Endothelial cell of umbilical vein (primary cell): ENCODE measurements around the gene MERTK. TPM values are rescaled to one million over a fixed set of nuclear protein-coding genes. Genes with fewer than 3 reads are reported as not detected.

Source experiments
- BruUV-seq: library from RNA; stranded (reverse); fragments of 400-500 nt; replicated peaks from 2 replicates; lab custom pipeline; 2021; lab: Mats Ljungman, UMichigan
- CTCF ChIA-PET: fragments of 300-600, 350-600 bp; sonication (Branson Sonifier 250); formaldehyde crosslinking; loops from one replicate; lab custom pipeline; 2021; ENCODE audit warnings: antibody characterized with exemption, inconsistent platforms; lab: Charles Lee
- POLR2A ChIA-PET: fragments of 300-600, 350-600 bp; sonication (Branson Sonifier 250); formaldehyde crosslinking; loops from one replicate; lab custom pipeline; 2021; ENCODE audit warnings: antibody characterized with exemption, inconsistent platforms; lab: Charles Lee
- DNase-seq: peaks from one replicate; pipeline ENCODE4 v3.0.0-alpha.2; 2011; ENCODE audit warnings: low read depth, low spot score
- FAIRE-seq: peaks from 2 replicates; lab custom pipeline; 2011; peaks lifted over from hg19 to GRCh38; lab: Jason Lieb, UNC
- H2AFZ ChIP-seq: 2 replicates; pipeline ENCODE4 v1.6.0; 2012; ENCODE audit warnings: low read depth, low read length, control low read depth, inconsistent platforms
- H3K27ac ChIP-seq: 2 replicates; pipeline ENCODE4 v1.5.1; 2011; ENCODE audit warnings: low read depth, mild to moderate bottlenecking, control low read depth, low read length, moderate library complexity; ENCODE audit not compliant: insufficient read depth
- H3K27me3 ChIP-seq, 2 experiments: 2 replicates each; pipeline versions ENCODE4 v1.6.0 to v1.6.1; 2011; ENCODE audit warnings: low read length in 2 of 2, mixed read lengths in 1 of 2; ENCODE audit not compliant: control insufficient read depth in 2 of 2, insufficient read depth in 2 of 2
- H3K36me3 ChIP-seq, 2 experiments: 2 replicates in 1 of 2; 3 replicates in 1 of 2; pipeline ENCODE4 v1.5.1; 2011; ENCODE audit warnings: low read length in 2 of 2, mild to moderate bottlenecking in 1 of 2, moderate library complexity in 1 of 2; ENCODE audit not compliant: control insufficient read depth in 2 of 2, insufficient read depth in 2 of 2; ENCODE audit errors: extremely low read depth in 1 of 2
- H3K4me1 ChIP-seq: 3 replicates; pipeline ENCODE4 v1.5.1; 2011; ENCODE audit warnings: mild to moderate bottlenecking, low read length; ENCODE audit not compliant: control insufficient read depth, insufficient read depth; ENCODE audit errors: extremely low read depth
- H3K4me2 ChIP-seq: 2 replicates; pipeline ENCODE4 v1.6.1; 2011; ENCODE audit warnings: low read length, control low read depth, mixed read lengths; ENCODE audit not compliant: insufficient read depth
- H3K4me3 ChIP-seq, 3 experiments: fragments of 200-600 bp in 1 of 3; sonication (generic), shearing (Covaris generic) in 1 of 3; replicated peaks in 1 of 3; 2 replicates each; pipeline ENCODE4 v1.5.1; 2011 to 2016; ENCODE audit warnings: control low read depth in 3 of 3, low read length in 3 of 3, mild to moderate bottlenecking in 2 of 3, inconsistent platforms in 1 of 3, low read depth in 1 of 3, moderate library complexity in 1 of 3; ENCODE audit not compliant: insufficient read depth in 1 of 3
- H3K79me2 ChIP-seq: 2 replicates; pipeline ENCODE4 v1.6.0; 2012; ENCODE audit warnings: low read length, inconsistent platforms; ENCODE audit not compliant: control insufficient read depth, insufficient read depth
- H3K9ac ChIP-seq: replicated peaks from 2 replicates; pipeline ENCODE3; 2011; ENCODE audit warnings: low read length, control low read depth; ENCODE audit not compliant: insufficient read depth; ENCODE audit errors: extremely low read depth
- H3K9me1 ChIP-seq: replicated peaks from 3 replicates; pipeline ENCODE4 v1.6.0; 2011; ENCODE audit warnings: mild to moderate bottlenecking, low read length; ENCODE audit not compliant: control insufficient read depth, insufficient read depth; ENCODE audit errors: extremely low read depth
- H3K9me3 ChIP-seq: replicated peaks from 2 replicates; pipeline ENCODE4 v1.5.1; 2012; ENCODE audit warnings: low read length, inconsistent platforms; ENCODE audit not compliant: control insufficient read depth, insufficient read depth
- H4K20me1 ChIP-seq: replicated peaks from 2 replicates; pipeline ENCODE3; 2011; ENCODE audit warnings: mild to moderate bottlenecking, low read length; ENCODE audit not compliant: control insufficient read depth, insufficient read depth; ENCODE audit errors: extremely low read depth
- EZH2 ChIP-seq: IDR thresholded peaks from 2 replicates; pipeline ENCODE4 v1.6.1; 2012; ENCODE audit warnings: borderline replicate concordance, low read depth, mild to moderate bottlenecking, moderate library complexity, low read length, inconsistent platforms; ENCODE audit not compliant: severe bottlenecking
- FOS ChIP-seq: IDR thresholded peaks from 2 replicates; pipeline ENCODE4 v1.6.1; 2011; ENCODE audit warnings: mild to moderate bottlenecking, low read length, moderate library complexity, borderline replicate concordance; ENCODE audit not compliant: insufficient read depth
- GATA2 ChIP-seq: IDR thresholded peaks from 2 replicates; pipeline ENCODE4 v1.7.0; 2011; ENCODE audit warnings: low read depth, mild to moderate bottlenecking, moderate library complexity, mixed read lengths, low read length; ENCODE audit not compliant: insufficient read length, insufficient read depth
- JUN ChIP-seq: IDR thresholded peaks from 2 replicates; pipeline ENCODE4 v1.6.1; 2011; ENCODE audit warnings: borderline replicate concordance, low read depth; ENCODE audit not compliant: insufficient read length, insufficient read depth
- MYC ChIP-seq: IDR thresholded peaks from one replicate; pipeline ENCODE4 v1.6.1; 2011; ENCODE audit warnings: mild to moderate bottlenecking, low read depth, low read length
- POLR2A ChIP-seq: IDR thresholded peaks from 2 replicates; pipeline ENCODE4 v1.6.1; 2012; ENCODE audit warnings: low read depth, mild to moderate bottlenecking, control low read depth, low read length
- POLR2AphosphoS5 ChIP-seq: IDR thresholded peaks from 2 replicates; pipeline ENCODE4 v1.6.1; 2012; ENCODE audit warnings: low read depth, mild to moderate bottlenecking, control low read depth, low read length, moderate library complexity; ENCODE audit not compliant: insufficient read depth
- dilution Hi-C: fragments of 300-500 bp; cut with MboI; formaldehyde crosslinking; loops from one replicate; pipeline ENCODE4 v1.15.0; 2019; ENCODE audit warnings: low sequenced_read_pairs; ENCODE audit not compliant: extremely low pct_ligation_motif_present
- intact Hi-C: fragments of 100-400 bp; cut with micrococcal nuclease; formaldehyde crosslinking; loops from one replicate; pipeline ENCODE4 v1.10.0; 2022
- polyA plus RNA-seq, 4 experiments: library from polyadenylated mRNA; depleted of rRNA in 3 of 4; stranded (reverse) in 3 of 4; unstranded in 1 of 4; fragments of >200 nt; gene quantifications; 2 replicates each; pipeline versions ENCODE4 v1.2.1 to v1.2.3, GENCODE V29; 2011 to 2012; ENCODE audit warnings: missing spikeins in 1 of 4
- total RNA-seq: library from RNA; stranded (reverse); gene quantifications from 2 replicates; pipeline ENCODE4 v1.2.3, GENCODE V29; 2021
- TF ChIP-seq, protein P1 (sequence below), 2 donors: IDR thresholded peaks; 1 replicate in 1 of 2; 2 replicates in 1 of 2; pipeline ENCODE4 v1.5.1; 2011; ENCODE audit warnings: low read length in 2 of 2, mild to moderate bottlenecking in 2 of 2, moderate library complexity in 2 of 2, control low read depth in 1 of 2, inconsistent platforms in 1 of 2, low read depth in 1 of 2; ENCODE audit not compliant: insufficient read depth in 1 of 2; ENCODE audit errors: extremely low read depth in 1 of 2
- TF ChIP-seq, protein P2 (sequence below): IDR thresholded peaks from 2 replicates; pipeline ENCODE4 v1.6.1; 2011; ENCODE audit not compliant: insufficient read depth, insufficient read length

The MERTK gene
- total and polyA plus RNA-seq, 2 donors (not counting 3 experiments of a cell fraction or from before 2014, with no cell fraction given) = 37.3 to 39.6 TPM

DNA sequence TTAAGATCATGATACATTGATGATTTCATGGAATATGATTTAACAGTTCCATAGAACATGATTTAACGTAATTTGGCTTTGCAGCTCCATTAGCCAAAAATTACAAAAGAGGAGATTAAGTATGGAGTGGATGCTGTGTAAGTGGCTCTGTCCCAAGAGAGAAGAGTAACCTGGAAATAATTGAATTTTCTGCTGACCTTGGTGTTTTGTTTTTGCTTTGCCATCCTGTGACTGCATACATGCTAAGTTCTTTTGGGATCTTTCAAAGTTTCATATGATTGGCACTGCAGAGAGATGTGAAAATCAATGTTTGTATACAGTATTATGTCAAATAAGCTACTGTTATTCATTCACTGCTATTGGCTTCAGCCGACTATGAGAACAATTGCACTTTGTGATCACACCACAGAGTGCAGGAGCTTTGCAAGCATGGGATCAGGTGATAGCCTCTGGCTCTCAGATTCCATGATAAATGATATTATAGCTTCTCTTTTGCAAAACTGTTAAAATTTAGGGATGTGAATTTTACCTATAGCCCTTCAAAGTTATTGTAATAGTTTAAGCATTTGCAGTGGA is 110.6 kb downstream of the MERTK start:
- Histone ChIP-seq H3K4me2 (no peak overlapping the region), H3K27ac (no peak overlapping the region), H3K36me3 (peaks cover 8 to 28% of the 10 kb centered on the region in 2 experiments), H3K27me3 (no peaks in the 10 kb centered on the region), H3K9me3 (no peaks in the 10 kb centered on the region), H4K20me1 (no peaks in the 10 kb centered on the region), H3K4me3 (no peak overlapping the region), H3K79me2 (no peaks in the 10 kb centered on the region), H3K9me1 (no peaks in the 10 kb centered on the region), H3K9ac (no peak overlapping the region), H3K4me1 (no peaks in the 10 kb centered on the region), H2AFZ (no peak overlapping the region)
- ChIA-PET POLR2A (no interaction called here), CTCF (no interaction called here)
- no TSS peak for BruUV-seq
- intact Hi-C loops = no loop called here
- FAIRE-seq (no peak), DNase-seq (no peak)
- dilution Hi-C loops = no loop called here
- TF ChIP-seq POLR2A = no peak
- TF ChIP-seq GATA2 = no peak
- TF ChIP-seq MYC = no peak
- no peak for TF ChIP-seq EZH2
- TF ChIP-seq POLR2AphosphoS5 = no peak
- TF ChIP-seq JUN = no peak

DNA sequence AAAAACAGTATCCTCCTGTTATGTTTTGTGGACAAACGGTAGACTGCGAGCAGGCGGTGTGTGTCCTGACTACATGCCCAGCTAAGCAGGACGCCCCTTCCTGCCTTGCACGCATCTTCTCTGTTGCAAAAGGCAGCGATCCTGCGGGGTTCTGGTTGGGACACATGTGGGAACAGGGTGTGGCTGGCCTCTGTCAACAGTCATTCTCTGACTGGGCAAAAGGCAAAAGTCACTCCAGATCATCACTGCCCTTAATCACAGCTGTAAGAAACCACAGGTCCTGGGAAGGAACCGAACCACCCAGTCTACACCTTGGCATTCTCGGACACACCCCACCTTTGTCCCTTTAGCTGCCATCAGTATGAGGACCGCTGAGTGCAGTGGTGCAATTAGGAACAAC is 112.3 kb downstream of the MERTK start:
- no peaks in the 10 kb centered on the region for H3K27me3 ChIP-seq
- H3K9me1 ChIP-seq = no peaks in the 10 kb centered on the region
- FAIRE-seq (no peak), DNase-seq (no peak)
- intact Hi-C loops = no loop called here
- H3K9me3 ChIP-seq = no peaks in the 10 kb centered on the region
- dilution Hi-C loops = no loop called here
- ChIA-PET CTCF (no interaction called here), POLR2A (no interaction called here)
- H3K9ac ChIP-seq = no peak overlapping the region
- H2AFZ ChIP-seq = no peak overlapping the region
- no peak overlapping the region for H3K4me2 ChIP-seq
- peaks cover 7% of the 10 kb centered on the region for H3K4me1 ChIP-seq
- no peak overlapping the region for H3K4me3 ChIP-seq
- no peak overlapping the region for H3K27ac ChIP-seq
- H4K20me1 ChIP-seq = no peaks in the 10 kb centered on the region
- peaks cover 8 to 28% of the 10 kb centered on the region in 2 experiments for H3K36me3 ChIP-seq
- TF ChIP-seq GATA2 (no peak), FOS (no peak), EZH2 (no peak), JUN (no peak), MYC (no peak), POLR2AphosphoS5 (no peak), POLR2A (no peak)
- TF ChIP-seq, protein P1, sequence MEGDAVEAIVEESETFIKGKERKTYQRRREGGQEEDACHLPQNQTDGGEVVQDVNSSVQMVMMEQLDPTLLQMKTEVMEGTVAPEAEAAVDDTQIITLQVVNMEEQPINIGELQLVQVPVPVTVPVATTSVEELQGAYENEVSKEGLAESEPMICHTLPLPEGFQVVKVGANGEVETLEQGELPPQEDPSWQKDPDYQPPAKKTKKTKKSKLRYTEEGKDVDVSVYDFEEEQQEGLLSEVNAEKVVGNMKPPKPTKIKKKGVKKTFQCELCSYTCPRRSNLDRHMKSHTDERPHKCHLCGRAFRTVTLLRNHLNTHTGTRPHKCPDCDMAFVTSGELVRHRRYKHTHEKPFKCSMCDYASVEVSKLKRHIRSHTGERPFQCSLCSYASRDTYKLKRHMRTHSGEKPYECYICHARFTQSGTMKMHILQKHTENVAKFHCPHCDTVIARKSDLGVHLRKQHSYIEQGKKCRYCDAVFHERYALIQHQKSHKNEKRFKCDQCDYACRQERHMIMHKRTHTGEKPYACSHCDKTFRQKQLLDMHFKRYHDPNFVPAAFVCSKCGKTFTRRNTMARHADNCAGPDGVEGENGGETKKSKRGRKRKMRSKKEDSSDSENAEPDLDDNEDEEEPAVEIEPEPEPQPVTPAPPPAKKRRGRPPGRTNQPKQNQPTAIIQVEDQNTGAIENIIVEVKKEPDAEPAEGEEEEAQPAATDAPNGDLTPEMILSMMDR (IDR thresholded peaks at IDR 0.05; ENCODE audit: extremely low read depth in 1 of 2, insufficient read depth in 1 of 2, low read depth in 1 of 2, low read length in 2 of 2) = no peak
- TF ChIP-seq, protein P2, sequence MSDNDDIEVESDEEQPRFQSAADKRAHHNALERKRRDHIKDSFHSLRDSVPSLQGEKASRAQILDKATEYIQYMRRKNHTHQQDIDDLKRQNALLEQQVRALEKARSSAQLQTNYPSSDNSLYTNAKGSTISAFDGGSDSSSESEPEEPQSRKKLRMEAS = no peak
- no TSS peak for BruUV-seq
- no peaks in the 10 kb centered on the region for H3K79me2 ChIP-seq
